ENCODE results near the gene ZNF8.
"Not testable (repeated sequence)": the region's sequence is repeated elsewhere in the genome, so short reads cannot be mapped to it uniquely, and the experiment has no call there.

The ZNF8 gene

DNA sequence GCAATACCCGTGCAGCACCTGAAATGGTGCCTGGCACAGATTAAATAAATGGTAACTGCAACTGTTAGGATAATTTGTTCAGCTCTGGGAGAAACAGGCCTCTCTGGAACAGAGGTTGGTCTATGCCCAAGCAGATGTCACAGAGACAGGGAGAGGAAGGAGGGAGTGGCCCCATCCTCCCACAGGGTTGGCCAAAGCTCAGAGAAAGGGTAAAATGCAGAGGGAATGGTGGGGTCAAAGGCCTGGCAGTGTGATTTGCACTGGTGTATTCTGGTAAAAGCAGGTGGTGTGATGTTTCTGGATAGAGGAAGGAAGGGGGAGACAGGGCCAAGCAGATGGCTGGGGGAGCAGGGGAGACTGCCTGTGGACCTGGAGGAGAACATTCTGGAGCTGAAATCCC is 57.5 kb downstream of the ZNF8 start:
- no peak for DNase-seq (ENCODE audit: low spot score)

GRCh38 chr19:58336820-58337219 is 58.1 kb downstream of the ZNF8 start:
- DNase-seq (ENCODE audit: low spot score), result no peak

GRCh38 chr19:58338336-58338735 is 59.6 kb downstream of the ZNF8 start:
- no peak for DNase-seq (ENCODE audit: low spot score)

- DNase-seq (ENCODE audit: low spot score), result no peak
Observed at GRCh38 chr19:58338825-58339558, 60.2 kb downstream of the ZNF8 start.

- no peak for DNase-seq (ENCODE audit: low spot score)
Observed at GRCh38 chr19:58345558-58345957, 66.8 kb downstream of the ZNF8 start.

- no peak for DNase-seq (ENCODE audit: low spot score)
Observed at GRCh38 chr19:58346961-58347929, 68.5 kb downstream of the ZNF8 start.

- DNase-seq (ENCODE audit: low spot score), result not testable (repeated sequence)
Observed at GRCh38 chr19:58348080-58348479, 69.3 kb downstream of the ZNF8 start.

DNA sequence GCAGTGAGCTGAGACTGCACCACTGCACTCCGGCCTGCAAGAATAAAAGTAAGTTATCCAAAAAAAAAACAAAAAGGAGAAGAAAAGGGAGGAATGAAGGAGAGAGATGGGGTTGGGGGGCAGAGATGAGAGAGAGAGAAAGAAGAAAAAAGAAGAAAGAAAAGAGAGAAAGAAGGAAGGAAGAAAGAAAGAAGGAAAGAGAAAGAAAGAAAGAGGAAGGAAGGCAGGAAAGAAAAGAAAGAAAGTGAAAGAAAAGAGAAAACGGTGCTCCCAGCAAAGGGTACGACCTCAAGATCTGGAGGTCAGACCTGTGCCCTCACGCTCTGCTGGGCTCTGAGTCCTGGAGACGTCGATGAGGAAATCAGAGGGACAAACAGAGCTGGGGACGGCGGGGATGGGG is 70.8 kb downstream of the ZNF8 start:
- no peak for DNase-seq (ENCODE audit: low spot score)

GRCh38 chr19:58350001-58350861 is 71.5 kb downstream of the ZNF8 start:
- no peak for DNase-seq (ENCODE audit: low spot score)

- DNase-seq (ENCODE audit: low spot score), result no peak
Observed at GRCh38 chr19:58350871-58351557, 72.3 kb downstream of the ZNF8 start.

DNA sequence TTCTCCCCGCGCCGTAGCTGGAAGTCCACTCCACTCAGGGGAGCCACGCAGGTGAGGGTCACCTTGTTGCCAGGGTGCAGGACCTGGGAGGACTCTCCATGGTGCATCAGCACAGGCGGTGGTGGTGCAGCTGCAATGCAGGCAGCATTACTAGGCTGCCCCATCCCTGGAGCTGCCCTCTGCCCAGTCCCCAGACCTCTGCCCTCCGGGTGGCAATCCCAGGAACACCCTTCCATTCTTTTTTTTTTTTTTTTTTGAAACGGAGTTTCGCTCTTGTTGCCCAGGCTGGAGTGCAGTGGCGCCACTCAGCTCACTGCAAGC is 72.8 kb downstream of the ZNF8 start:
- DNase-seq (ENCODE audit: low spot score), result no peak

GRCh38 chr19:58351990-58352755 is 73.4 kb downstream of the ZNF8 start:
- DNase-seq (ENCODE audit: low spot score), result no peak
